Duodenal mucosa (tissue), 2 donors: Measurements from ENCODE around the gene PSMD13.

Source experiments
- H3K27ac ChIP-seq: one replicate; pipeline ENCODE4 v1.7.0; 2013; ENCODE audit warnings: low read depth, low read length
- H3K27me3 ChIP-seq, 2 donors: one replicate each; pipeline ENCODE4 v1.7.0; 2013; ENCODE audit warnings: low read length in 2 of 2, control low read depth in 1 of 2; ENCODE audit not compliant: insufficient read depth in 2 of 2, control insufficient read depth in 1 of 2
- H3K36me3 ChIP-seq, 2 donors: one replicate each; pipeline ENCODE4 v1.7.0; 2013; ENCODE audit warnings: low read length in 2 of 2, control low read depth in 1 of 2; ENCODE audit not compliant: insufficient read depth in 2 of 2, control insufficient read depth in 1 of 2
- H3K4me1 ChIP-seq, 2 donors: one replicate each; pipeline ENCODE4 v1.7.0; 2013; ENCODE audit warnings: low read length in 2 of 2, control low read depth in 1 of 2; ENCODE audit not compliant: insufficient read depth in 2 of 2, control insufficient read depth in 1 of 2
- H3K4me3 ChIP-seq, 2 donors: one replicate each; pipeline ENCODE4 v1.7.0; 2013; ENCODE audit warnings: low read length in 2 of 2, low read depth in 1 of 2
- H3K9ac ChIP-seq, 2 donors: one replicate each; pipeline ENCODE4 v1.7.0; 2013; ENCODE audit warnings: low read length in 2 of 2, low read depth in 1 of 2
- H3K9me3 ChIP-seq, 2 donors: one replicate each; pipeline ENCODE4 v1.7.0; 2013; ENCODE audit warnings: low read length in 2 of 2, control low read depth in 1 of 2; ENCODE audit not compliant: control insufficient read depth in 1 of 2

The PSMD13 gene

GRCh38 chr11:294780-295179, 58.0 kb downstream of the PSMD13 start:
- H3K4me3 ChIP-seq = no peak overlapping the region
- H3K27me3 ChIP-seq = peaks cover 2 to 10% of the 10 kb centered on the region in 2 donors
- H3K27ac ChIP-seq = no peak overlapping the region
- H3K9me3 ChIP-seq = no peaks in the 10 kb centered on the region
- H3K36me3 ChIP-seq = peaks cover 0 to 35% of the 10 kb centered on the region in 2 donors
- H3K4me1 ChIP-seq = peaks cover 10 to 22% of the 10 kb centered on the region in 2 donors
- H3K9ac ChIP-seq = no peak overlapping the region

DNA sequence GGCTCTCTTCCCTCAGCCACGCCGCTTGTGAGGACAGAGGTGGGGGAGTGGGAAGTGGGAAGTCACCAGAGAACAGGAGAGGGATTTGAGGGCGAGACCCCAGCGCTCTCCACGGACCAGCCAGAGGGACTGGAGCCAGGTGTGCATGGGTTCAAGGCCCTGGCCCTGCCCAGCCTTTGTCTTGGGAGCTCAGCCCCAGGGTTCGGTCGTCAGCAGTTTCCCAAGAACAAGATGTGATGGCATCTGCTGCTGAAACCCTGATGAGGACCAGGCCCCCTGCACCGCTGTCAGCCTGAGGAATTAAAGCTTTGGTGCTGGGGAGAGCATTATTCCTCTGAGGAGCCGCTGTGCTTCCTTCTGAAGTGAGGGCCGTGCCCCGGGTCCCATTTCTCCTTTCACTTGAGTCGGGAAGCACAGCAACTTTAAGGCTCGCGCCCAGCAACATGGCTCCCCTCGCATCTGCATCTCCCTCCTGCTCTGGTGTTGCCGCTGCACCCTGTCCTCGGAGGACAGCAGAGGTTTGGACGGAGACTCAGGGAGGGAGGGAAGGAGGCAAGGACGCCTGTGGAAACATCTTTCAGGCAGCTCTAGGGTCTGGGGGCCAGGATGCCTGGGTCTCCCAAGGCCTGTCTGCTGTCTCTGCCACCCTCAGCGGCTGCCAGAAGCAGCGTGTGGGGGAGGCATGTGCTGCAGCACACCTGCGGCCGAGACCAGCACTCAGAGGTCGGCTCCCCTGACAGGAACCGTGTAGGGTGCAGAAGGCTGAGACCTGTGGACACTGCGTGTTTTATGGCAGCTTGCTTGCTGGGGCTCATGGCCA, 58.8 kb downstream of the PSMD13 start:
- Histone ChIP-seq H3K36me3 (peaks cover 0 to 35% of the 10 kb centered on the region in 2 donors), H3K9me3 (no peaks in the 10 kb centered on the region), H3K4me3 (no peak overlapping the region), H3K27ac (no peak overlapping the region), H3K9ac (no peak overlapping the region), H3K27me3 (peaks cover 9 to 17% of the 10 kb centered on the region in 2 donors), H3K4me1 (peaks cover 13 to 26% of the 10 kb centered on the region in 2 donors)

GRCh38 chr11:296171-297050, 59.6 kb downstream of the PSMD13 start:
- Histone ChIP-seq H3K27ac (no peak overlapping the region), H3K4me3 (no peak overlapping the region), H3K4me1 (peaks cover 14 to 26% of the 10 kb centered on the region in 2 donors), H3K36me3 (peaks cover 0 to 29% of the 10 kb centered on the region in 2 donors), H3K9me3 (no peaks in the 10 kb centered on the region), H3K27me3 (peaks cover 9 to 19% of the 10 kb centered on the region in 2 donors), H3K9ac (no peak overlapping the region)

DNA sequence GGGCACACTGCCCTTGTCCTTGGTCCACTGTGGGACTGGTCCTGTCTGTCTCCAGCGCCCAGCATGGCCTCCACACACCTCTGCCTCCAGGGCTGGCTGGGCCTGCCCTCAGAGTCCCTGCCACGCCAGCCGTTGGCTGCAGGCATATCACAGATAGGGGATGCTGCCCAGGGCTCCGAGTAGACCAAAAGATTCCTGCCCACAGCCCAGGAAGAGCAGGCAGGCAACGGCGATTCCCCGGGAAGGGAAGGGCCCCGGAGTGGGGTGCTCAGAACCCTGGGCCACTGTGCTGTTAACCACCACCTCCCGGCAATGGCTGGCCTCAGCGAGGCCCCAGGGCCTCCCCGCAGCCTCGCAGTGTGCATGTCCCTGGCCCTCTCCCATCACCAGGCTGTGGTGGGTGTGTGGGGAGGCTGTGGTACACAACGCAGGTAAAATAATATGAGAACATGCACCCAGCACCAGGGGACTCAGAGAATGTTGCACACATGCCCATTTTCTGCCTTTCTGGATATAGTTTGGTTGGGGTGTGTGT, 60.3 kb downstream of the PSMD13 start:
- Histone ChIP-seq H3K4me3 (no peak overlapping the region), H3K27me3 (peaks cover 9 to 19% of the 10 kb centered on the region in 2 donors), H3K9ac (no peak overlapping the region), H3K36me3 (peaks cover 0 to 22% of the 10 kb centered on the region in 2 donors), H3K4me1 (peaks cover 14 to 26% of the 10 kb centered on the region in 2 donors), H3K27ac (no peak overlapping the region), H3K9me3 (no peaks in the 10 kb centered on the region)

- Histone ChIP-seq H3K4me3 (no peak overlapping the region), H3K36me3 (peaks cover 0 to 16% of the 10 kb centered on the region in 2 donors), H3K9me3 (no peaks in the 10 kb centered on the region), H3K27ac (no peak overlapping the region), H3K9ac (no peak overlapping the region), H3K27me3 (peaks cover 9 to 19% of the 10 kb centered on the region in 2 donors), H3K4me1 (peaks cover 14 to 26% of the 10 kb centered on the region in 2 donors)
Measured at GRCh38 chr11:297586-298405, 61.0 kb downstream of the PSMD13 start.

DNA sequence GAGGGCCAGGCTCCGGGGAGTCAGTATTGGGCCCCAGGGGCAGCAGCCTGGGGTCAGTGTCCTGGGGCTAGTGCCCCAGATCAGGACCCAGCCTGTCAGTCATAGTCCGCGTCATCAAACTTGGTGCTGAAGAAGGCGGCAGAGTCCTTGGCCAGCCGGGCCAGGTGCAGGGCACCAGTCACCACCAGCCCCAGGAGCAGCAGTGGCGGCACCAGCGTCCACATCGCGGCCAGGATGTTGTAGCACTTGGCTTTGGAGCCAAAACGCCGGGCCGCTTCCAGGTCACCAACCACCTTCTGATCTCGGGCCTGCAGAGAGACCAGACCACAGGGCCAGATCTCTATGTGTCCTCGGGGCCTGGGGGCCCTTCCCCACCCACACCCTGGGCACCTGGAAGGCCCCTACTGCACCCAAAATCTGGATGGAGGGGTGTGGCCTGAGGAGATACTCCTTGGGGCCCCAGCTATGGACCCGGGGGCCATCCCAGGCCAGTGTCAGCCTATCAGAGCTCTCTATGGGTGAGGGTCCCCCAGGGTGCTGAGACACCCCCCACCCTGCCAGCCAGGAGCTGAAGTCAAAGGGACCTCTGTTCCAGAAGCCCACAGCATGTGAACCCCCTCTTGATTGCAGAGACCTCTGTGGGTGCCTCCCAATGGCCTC, 61.8 kb downstream of the PSMD13 start:
- Histone ChIP-seq H3K27ac (no peak overlapping the region), H3K4me3 (no peak overlapping the region), H3K4me1 (peaks cover 14 to 26% of the 10 kb centered on the region in 2 donors), H3K27me3 (peaks cover 9 to 19% of the 10 kb centered on the region in 2 donors), H3K36me3 (peaks cover 0 to 9% of the 10 kb centered on the region in 2 donors), H3K9ac (no peak overlapping the region), H3K9me3 (no peaks in the 10 kb centered on the region)

GRCh38 chr11:299081-299891, 62.5 kb downstream of the PSMD13 start, which contains the start of gene IFITM5:
TSS of gene IFITM5 (minus strand) at chr11:299526. CDS start at chr11:299490, 36 bp downstream.
- peaks cover 0 to 4% of the 10 kb centered on the region in 2 donors for H3K36me3 ChIP-seq
- no peak within 1 kb of the TSS for H3K9ac ChIP-seq
- H3K4me3 ChIP-seq = no peak within 1 kb of the TSS
- no peak within 1 kb of the TSS for H3K27ac ChIP-seq
- H3K4me1 ChIP-seq = peaks cover 14 to 26% of the 10 kb centered on the region in 2 donors
- H3K9me3 ChIP-seq = no peaks in the 10 kb centered on the region
- H3K27me3 ChIP-seq = peaks cover 9 to 19% of the 10 kb centered on the region in 2 donors

DNA sequence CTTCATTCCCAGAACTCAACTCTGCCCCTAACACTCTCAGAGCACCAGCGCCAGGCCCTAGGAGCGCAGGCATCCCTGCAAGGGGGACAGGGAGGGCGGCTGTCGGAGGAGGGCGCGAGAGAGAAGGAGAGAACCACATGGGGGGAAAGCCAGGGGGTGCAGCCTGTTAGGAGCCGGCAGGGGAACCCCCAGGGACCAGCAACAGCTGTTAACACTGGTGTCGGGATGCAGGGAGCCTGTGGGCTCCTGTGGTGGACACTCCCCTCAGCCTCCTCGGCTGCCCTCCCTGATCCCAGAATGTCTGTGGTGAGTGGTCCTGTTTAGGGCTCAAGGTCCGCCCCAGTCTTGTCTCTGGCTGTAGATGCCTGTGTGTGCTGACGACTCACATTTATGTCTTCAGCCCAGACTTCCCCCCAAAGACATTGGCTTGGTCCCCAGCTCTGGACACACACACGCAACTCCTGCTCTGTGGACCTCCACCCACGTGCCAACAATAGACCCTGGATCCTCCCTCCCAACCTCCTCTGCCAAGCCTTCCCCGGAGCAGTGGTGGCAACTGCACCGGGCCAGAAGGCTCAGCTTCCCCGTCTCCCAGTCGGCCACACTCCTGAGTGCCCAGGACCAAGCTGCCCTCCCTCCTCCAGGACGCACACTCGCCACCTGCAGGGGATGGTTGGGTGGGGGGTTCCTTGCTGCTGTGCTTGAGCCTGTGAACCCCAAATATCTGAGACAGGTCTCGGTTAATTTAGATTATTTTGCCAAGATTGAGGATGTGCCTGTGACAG, 63.4 kb downstream of the PSMD13 start:
- H3K4me3 ChIP-seq = no peak overlapping the region
- H3K9me3 ChIP-seq = no peaks in the 10 kb centered on the region
- H3K27me3 ChIP-seq = peaks cover 9 to 19% of the 10 kb centered on the region in 2 donors
- no peak overlapping the region for H3K27ac ChIP-seq
- H3K4me1 ChIP-seq = peaks cover 14 to 26% of the 10 kb centered on the region in 2 donors
- H3K36me3 ChIP-seq = no peaks in the 10 kb centered on the region
- no peak overlapping the region for H3K9ac ChIP-seq
